HG03565 (cell line): ENCODE measurements around the gene ADCY6.

Source experiments
- ATAC-seq: cut with Tn5 transposase; IDR thresholded peaks from one replicate; pipeline ENCODE4 v1.9.1; 2021; ENCODE audit warnings: mild to moderate bottlenecking, moderate library complexity; ENCODE audit not compliant: unreplicated experiment

ADCY6 gene

GRCh38 chr12:48786591-48787544 lies 2.0 kb downstream of the ADCY6 start:
- no peak for ATAC-seq

GRCh38 chr12:48783432-48783831 lies 5.5 kb downstream of the ADCY6 start:
- ATAC-seq, result no peak

GRCh38 chr12:48782457-48783395 lies 6.2 kb downstream of the ADCY6 start:
- ATAC-seq, result no peak

GRCh38 chr12:48781750-48782456 lies 7.0 kb downstream of the ADCY6 start:
- ATAC-seq, result no peak

GRCh38 chr12:48780381-48781025 lies 8.4 kb downstream of the ADCY6 start:
- ATAC-seq, result no peak

GRCh38 chr12:48779869-48780268 lies 9.0 kb downstream of the ADCY6 start:
- no peak for ATAC-seq

- ATAC-seq, result no peak
These were observed 11.1 kb downstream of the ADCY6 start for GRCh38 chr12:48777501-48778400.

- no peak for ATAC-seq
These were observed 11.9 kb downstream of the ADCY6 start for GRCh38 chr12:48776956-48777355.

- no peak for ATAC-seq
These were observed 12.8 kb downstream of the ADCY6 start for GRCh38 chr12:48775991-48776649.

- no peak for ATAC-seq
These were observed 13.6 kb downstream of the ADCY6 start for GRCh38 chr12:48775299-48775698.

- no peak for ATAC-seq
These were observed 14.4 kb downstream of the ADCY6 start for GRCh38 chr12:48774516-48774915.

- no peak for ATAC-seq
These were observed 15.2 kb downstream of the ADCY6 start for GRCh38 chr12:48773686-48774085.

- no peak for ATAC-seq
These were observed 17.2 kb downstream of the ADCY6 start for GRCh38 chr12:48771588-48772112.

- ATAC-seq, result no peak
These were observed 18.1 kb downstream of the ADCY6 start for GRCh38 chr12:48770756-48771155.

GRCh38 chr12:48768736-48769135 lies 20.2 kb downstream of the ADCY6 start:
- ATAC-seq, result no peak

- no peak for ATAC-seq
These were observed 20.7 kb downstream of the ADCY6 start for GRCh38 chr12:48768147-48768546.

GRCh38 chr12:48767521-48767920 lies 21.4 kb downstream of the ADCY6 start:
- ATAC-seq, result no peak

- ATAC-seq, result no peak
These were observed 21.8 kb downstream of the ADCY6 start for GRCh38 chr12:48767047-48767446.

- no peak for ATAC-seq
These were observed 23.1 kb downstream of the ADCY6 start for GRCh38 chr12:48765753-48766162.
